Stomach (tissue), 4 donors: ENCODE data around the gene IKZF1.

Source experiments
- EP300 ChIP-seq: sonication (generic); formaldehyde crosslinking; IDR thresholded peaks from one replicate; pipeline ENCODE4 v1.6.1; 2017; ENCODE audit warnings: antibody characterized with exemption
- TF ChIP-seq, protein P1 (sequence below), 7 experiments: fragments of 450-650 bp in 4 of 7; fragments of 200-600 bp in 3 of 7; sonication (generic) in 3 of 7; IDR thresholded peaks; one replicate each; pipeline ENCODE4 v1.5.1; 2016 to 2019; ENCODE audit warnings: antibody characterized with exemption in 7 of 7, control low read depth in 2 of 7, mild to moderate bottlenecking in 1 of 7

DNA sequence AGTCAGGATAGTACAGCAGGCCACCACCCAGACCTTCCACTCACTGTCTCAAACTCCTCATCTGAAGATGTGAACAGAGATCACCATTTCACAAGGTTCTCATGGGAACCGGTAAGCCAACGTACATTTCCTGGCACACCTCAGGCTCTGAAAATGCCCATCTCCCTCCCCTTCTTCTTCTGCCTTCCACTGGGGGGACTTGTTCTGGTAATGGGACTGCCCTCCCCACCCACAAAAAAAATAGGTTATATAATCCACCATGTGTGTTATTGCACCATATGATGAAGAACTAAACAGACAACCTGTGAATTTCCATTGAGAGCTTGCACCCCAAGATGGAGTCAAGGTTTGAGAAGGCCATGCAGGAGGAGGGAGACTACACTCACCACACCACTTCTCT is 42.1 kb upstream of the IKZF1 start:
- TF ChIP-seq EP300 = no peak
- TF ChIP-seq, protein P1, sequence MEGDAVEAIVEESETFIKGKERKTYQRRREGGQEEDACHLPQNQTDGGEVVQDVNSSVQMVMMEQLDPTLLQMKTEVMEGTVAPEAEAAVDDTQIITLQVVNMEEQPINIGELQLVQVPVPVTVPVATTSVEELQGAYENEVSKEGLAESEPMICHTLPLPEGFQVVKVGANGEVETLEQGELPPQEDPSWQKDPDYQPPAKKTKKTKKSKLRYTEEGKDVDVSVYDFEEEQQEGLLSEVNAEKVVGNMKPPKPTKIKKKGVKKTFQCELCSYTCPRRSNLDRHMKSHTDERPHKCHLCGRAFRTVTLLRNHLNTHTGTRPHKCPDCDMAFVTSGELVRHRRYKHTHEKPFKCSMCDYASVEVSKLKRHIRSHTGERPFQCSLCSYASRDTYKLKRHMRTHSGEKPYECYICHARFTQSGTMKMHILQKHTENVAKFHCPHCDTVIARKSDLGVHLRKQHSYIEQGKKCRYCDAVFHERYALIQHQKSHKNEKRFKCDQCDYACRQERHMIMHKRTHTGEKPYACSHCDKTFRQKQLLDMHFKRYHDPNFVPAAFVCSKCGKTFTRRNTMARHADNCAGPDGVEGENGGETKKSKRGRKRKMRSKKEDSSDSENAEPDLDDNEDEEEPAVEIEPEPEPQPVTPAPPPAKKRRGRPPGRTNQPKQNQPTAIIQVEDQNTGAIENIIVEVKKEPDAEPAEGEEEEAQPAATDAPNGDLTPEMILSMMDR (IDR thresholded peaks at IDR 0.05) = no peak
